Vagina (tissue), 2 donors: Measurements from ENCODE around the gene DNAJC5.

ENCODE experiments used
- CTCF ChIP-seq, 3 experiments: fragments of 450-650 bp in 2 of 3; fragments of 200-600 bp in 1 of 3; sonication (generic) in 1 of 3; IDR thresholded peaks; one replicate each; pipeline ENCODE4 v1.5.1; 2017 to 2019; ENCODE audit warnings: antibody characterized with exemption in 3 of 3, mild to moderate bottlenecking in 2 of 3, moderate library complexity in 2 of 3
- POLR2A ChIP-seq, 2 donors: fragments of 450-650 bp; IDR thresholded peaks; one replicate each; pipeline ENCODE4 v1.6.1; 2017; ENCODE audit warnings: antibody characterized with exemption in 2 of 2, mild to moderate bottlenecking in 2 of 2, moderate library complexity in 2 of 2

- TF ChIP-seq CTCF (IDR thresholded peaks at IDR 0.05) (no peak), POLR2A (IDR thresholded peaks at IDR 0.05) (no peak)
Observed at GRCh38 chr20:63876489-63877036, 18.4 kb upstream of the DNAJC5 start.
